Body of pancreas (tissue), 4 donors: ENCODE data around the gene CACNG3.

Experiments
- CTCF ChIP-seq, 7 experiments: fragments of 450-650 bp in 4 of 7; fragments of 200-600 bp in 3 of 7; sonication (generic) in 3 of 7; IDR thresholded peaks; one replicate each; pipeline ENCODE4 v1.5.1; 2016 to 2019; ENCODE audit warnings: antibody characterized with exemption in 7 of 7
- POLR2A ChIP-seq, 3 donors: fragments of 450-650 bp; IDR thresholded peaks; one replicate each; pipeline ENCODE4 v1.6.1; 2016; ENCODE audit warnings: antibody characterized with exemption in 3 of 3, mild to moderate bottlenecking in 2 of 3

- no peak for TF ChIP-seq POLR2A (IDR thresholded peaks at IDR 0.05)
- TF ChIP-seq CTCF (IDR thresholded peaks at IDR 0.05): no peak
Observed at GRCh38 chr16:24352746-24353145, 96.6 kb downstream of the CACNG3 start.
